NCI-H1417 (cell line): ENCODE measurements around the gene RPAP2.
"Not testable (repeated sequence)": the region's sequence is repeated elsewhere in the genome, so short reads cannot be mapped to it uniquely, and the experiment has no call there.

Source experiments
- DNase-seq, 3 experiments: peaks; one replicate each; lab custom pipeline; 2025; lab: John Stamatoyannopoulos, UW

The RPAP2 gene

GRCh38 chr1:92323473-92324453, 24.9 kb downstream of the RPAP2 start:
- DNase-seq: no peak

GRCh38 chr1:92324784-92325183, 25.9 kb downstream of the RPAP2 start:
- DNase-seq: peak in 1 of 3 experiments; percentile 55

- DNase-seq: no peak
These were observed 27.8 kb downstream of the RPAP2 start for GRCh38 chr1:92326681-92327080.

GRCh38 chr1:92327794-92328193, 28.9 kb downstream of the RPAP2 start:
- DNase-seq: no peak

GRCh38 chr1:92329347-92330129, 30.7 kb downstream of the RPAP2 start:
- DNase-seq: no peak

- DNase-seq: no peak
These were observed 34.8 kb downstream of the RPAP2 start for GRCh38 chr1:92333668-92334067.

- no peak for DNase-seq
These were observed 41.3 kb downstream of the RPAP2 start for GRCh38 chr1:92340154-92340553.

- no peak for DNase-seq
These were observed 43.5 kb downstream of the RPAP2 start for GRCh38 chr1:92342401-92342800.

- DNase-seq: no peak
These were observed 44.2 kb downstream of the RPAP2 start for GRCh38 chr1:92343061-92343460.

- no peak for DNase-seq
These were observed 48.2 kb downstream of the RPAP2 start for GRCh38 chr1:92346866-92347640.

GRCh38 chr1:92352856-92353255, 54.0 kb downstream of the RPAP2 start:
- DNase-seq: no peak

- no peak for DNase-seq
These were observed 55.4 kb downstream of the RPAP2 start for GRCh38 chr1:92354259-92354658.

GRCh38 chr1:92356956-92357355, 58.1 kb downstream of the RPAP2 start:
- DNase-seq: no peak

GRCh38 chr1:92359382-92359781, 60.5 kb downstream of the RPAP2 start:
- DNase-seq: not testable (repeated sequence)

- DNase-seq: no peak
These were observed 61.1 kb downstream of the RPAP2 start for GRCh38 chr1:92359986-92360385.

GRCh38 chr1:92362970-92363369, 64.1 kb downstream of the RPAP2 start:
- no peak for DNase-seq

GRCh38 chr1:92363401-92363800, 64.5 kb downstream of the RPAP2 start:
- no peak for DNase-seq

- DNase-seq: no peak
These were observed 66.7 kb downstream of the RPAP2 start for GRCh38 chr1:92365378-92366039.

GRCh38 chr1:92366040-92366395, 67.2 kb downstream of the RPAP2 start:
- DNase-seq: no peak

- no peak for DNase-seq
These were observed 68.6 kb downstream of the RPAP2 start for GRCh38 chr1:92367496-92367895.

- no peak for DNase-seq
These were observed 73.3 kb downstream of the RPAP2 start for GRCh38 chr1:92372164-92372563.

- no peak for DNase-seq
These were observed 75.4 kb downstream of the RPAP2 start for GRCh38 chr1:92374223-92374622.
